Suprapubic skin (tissue), 4 donors: ENCODE results near the gene EPHA6. TPM values are rescaled to one million over a fixed set of nuclear protein-coding genes. Genes with fewer than 3 reads are reported as not detected.

Source experiments
- DNase-seq, 2 donors: peaks; one replicate each; pipeline ENCODE4 v3.0.0-alpha.2; 2019; ENCODE audit warnings: low spot score in 2 of 2
- H3K27ac ChIP-seq: fragments of 200-600 bp; sonication (generic); one replicate; pipeline ENCODE4 v1.5.1; 2019
- H3K27me3 ChIP-seq: fragments of 200-600 bp; sonication (generic); one replicate; pipeline ENCODE4 v1.5.1; 2019
- H3K36me3 ChIP-seq: fragments of 200-600 bp; sonication (generic); one replicate; pipeline ENCODE4 v1.5.1; 2019
- H3K4me1 ChIP-seq: fragments of 200-600 bp; sonication (generic); one replicate; pipeline ENCODE4 v1.5.1; 2019
- H3K4me3 ChIP-seq: fragments of 200-600 bp; sonication (generic); one replicate; pipeline ENCODE4 v1.5.1; 2019; ENCODE audit warnings: mild to moderate bottlenecking
- H3K9me3 ChIP-seq: fragments of 200-600 bp; sonication (generic); one replicate; pipeline ENCODE4 v1.5.1; 2019
- CTCF ChIP-seq, 2 donors: fragments of 200-600 bp in 1 of 2; fragments of 450-650 bp in 1 of 2; sonication (generic) in 1 of 2; IDR thresholded peaks; one replicate each; pipeline ENCODE4 v1.5.1; 2016 to 2019; ENCODE audit warnings: antibody characterized with exemption in 2 of 2, mild to moderate bottlenecking in 1 of 2, moderate library complexity in 1 of 2
- EP300 ChIP-seq: sonication (generic); formaldehyde crosslinking; IDR thresholded peaks from one replicate; pipeline ENCODE4 v1.6.1; 2017; ENCODE audit warnings: antibody characterized with exemption
- POLR2A ChIP-seq, 2 donors: fragments of 450-650 bp; IDR thresholded peaks; one replicate each; pipeline ENCODE4 v1.6.1; 2017; ENCODE audit warnings: antibody characterized with exemption in 2 of 2, mild to moderate bottlenecking in 2 of 2, moderate library complexity in 2 of 2
- POLR2AphosphoS5 ChIP-seq, 3 donors: sonication (generic); formaldehyde crosslinking; IDR thresholded peaks; one replicate each; pipeline ENCODE4 v1.6.1; 2017; ENCODE audit warnings: antibody characterized with exemption in 3 of 3
- WGBS: methylation state at CpG from one replicate; pipeline ENCODE4 v1.1.5; 2018; 5-methylcytosine and 5-hydroxymethylcytosine counted together
- total RNA-seq, 4 donors: library from RNA; depleted of rRNA; stranded (reverse); fragments of >200 nt; gene quantifications; one replicate each; pipeline ENCODE4 v1.1.0, GENCODE V29; 2016

EPHA6 gene
- total RNA-seq, 4 donors from 2014 or later, result not detected

- DNase-seq, result no peak
- Histone ChIP-seq H3K27me3 (no peaks in the 10 kb centered on the region), H3K9me3 (no peaks in the 10 kb centered on the region), H3K4me1 (peaks cover 6% of the 10 kb centered on the region), H3K4me3 (no peak overlapping the region), H3K36me3 (no peaks in the 10 kb centered on the region), H3K27ac (no peak overlapping the region)
- WGBS, result 88% methylated on average over 2 of the region's 2 CpGs
- TF ChIP-seq POLR2AphosphoS5 (IDR thresholded peaks at IDR 0.05), result no peak
- TF ChIP-seq CTCF (IDR thresholded peaks at IDR 0.05), result no peak
- TF ChIP-seq POLR2A (IDR thresholded peaks at IDR 0.05), result no peak
- TF ChIP-seq EP300, result no peak
Measured at GRCh38 chr3:97721446-97721845, 907.1 kb downstream of the EPHA6 start.

GRCh38 chr3:97736928-97737327 lies 922.5 kb downstream of the EPHA6 start:
- H3K27me3 ChIP-seq, result no peaks in the 10 kb centered on the region
- no peak overlapping the region for H3K27ac ChIP-seq
- no peaks in the 10 kb centered on the region for H3K36me3 ChIP-seq
- H3K4me3 ChIP-seq, result no peak overlapping the region
- no peak for DNase-seq
- 31% methylated on average over 3 of the region's 3 CpGs for WGBS
- no peaks in the 10 kb centered on the region for H3K9me3 ChIP-seq
- no peaks in the 10 kb centered on the region for H3K4me1 ChIP-seq
- no peak for TF ChIP-seq EP300
- TF ChIP-seq POLR2A (IDR thresholded peaks at IDR 0.05), result no peak
- no peak for TF ChIP-seq POLR2AphosphoS5 (IDR thresholded peaks at IDR 0.05)
- no peak for TF ChIP-seq CTCF (IDR thresholded peaks at IDR 0.05)

- H3K4me1 ChIP-seq, result no peaks in the 10 kb centered on the region
- no peak for TF ChIP-seq CTCF (IDR thresholded peaks at IDR 0.05)
- no peak overlapping the region for H3K27ac ChIP-seq
- H3K4me3 ChIP-seq, result no peak overlapping the region
- WGBS, result 50% methylated on average over 1 of the region's 1 CpG
- no peaks in the 10 kb centered on the region for H3K27me3 ChIP-seq
- no peak for DNase-seq
- H3K9me3 ChIP-seq, result no peaks in the 10 kb centered on the region
- H3K36me3 ChIP-seq, result no peaks in the 10 kb centered on the region
Measured at GRCh38 chr3:97738761-97739160, 924.4 kb downstream of the EPHA6 start.

- WGBS, result 80% methylated on average over 3 of the region's 3 CpGs
- no peaks in the 10 kb centered on the region for H3K4me1 ChIP-seq
- no peaks in the 10 kb centered on the region for H3K36me3 ChIP-seq
- TF ChIP-seq CTCF (IDR thresholded peaks at IDR 0.05) (no peak), POLR2AphosphoS5 (IDR thresholded peaks at IDR 0.05) (no peak), POLR2A (IDR thresholded peaks at IDR 0.05) (no peak), EP300 (no peak)
- no peak for DNase-seq
- H3K27ac ChIP-seq, result no peak overlapping the region
- H3K9me3 ChIP-seq, result no peaks in the 10 kb centered on the region
- H3K4me3 ChIP-seq, result no peak overlapping the region
- H3K27me3 ChIP-seq, result no peaks in the 10 kb centered on the region
Measured at GRCh38 chr3:97742036-97742435, 927.6 kb downstream of the EPHA6 start.

GRCh38 chr3:97744289-97744688 lies 929.9 kb downstream of the EPHA6 start:
- Histone ChIP-seq H3K9me3 (no peaks in the 10 kb centered on the region), H3K27me3 (no peaks in the 10 kb centered on the region), H3K4me1 (no peaks in the 10 kb centered on the region), H3K36me3 (no peaks in the 10 kb centered on the region), H3K4me3 (no peak overlapping the region), H3K27ac (no peak overlapping the region)
- TF ChIP-seq CTCF (IDR thresholded peaks at IDR 0.05) (no peak), EP300 (no peak), POLR2A (IDR thresholded peaks at IDR 0.05) (no peak), POLR2AphosphoS5 (IDR thresholded peaks at IDR 0.05) (no peak)
- WGBS, result 57% methylated on average over 3 of the region's 3 CpGs
- no peak for DNase-seq
